Rectal smooth muscle tissue (tissue), 1 donor: Measurements from ENCODE around the gene AHI1.
"Not testable (repeated sequence)": the region's sequence is repeated elsewhere in the genome, so short reads cannot be mapped to it uniquely, and the experiment has no call there.

ENCODE experiments used
- H3K27ac ChIP-seq: one replicate; pipeline ENCODE4 v1.7.0; 2013; ENCODE audit warnings: low read depth, low read length, inconsistent platforms
- H3K27me3 ChIP-seq: one replicate; pipeline ENCODE4 v1.7.0; 2013; ENCODE audit warnings: low read length; ENCODE audit not compliant: control insufficient read depth, insufficient read depth
- H3K36me3 ChIP-seq: one replicate; pipeline ENCODE4 v1.7.0; 2013; ENCODE audit warnings: low read length; ENCODE audit not compliant: control insufficient read depth, insufficient read depth
- H3K4me1 ChIP-seq: one replicate; pipeline ENCODE4 v1.7.0; 2013; ENCODE audit warnings: low read length; ENCODE audit not compliant: control insufficient read depth, insufficient read depth
- H3K4me3 ChIP-seq: one replicate; pipeline ENCODE4 v1.7.0; 2013; ENCODE audit warnings: low read length
- H3K9ac ChIP-seq: one replicate; pipeline ENCODE4 v1.7.0; 2013; ENCODE audit warnings: low read length

Gene AHI1

DNA sequence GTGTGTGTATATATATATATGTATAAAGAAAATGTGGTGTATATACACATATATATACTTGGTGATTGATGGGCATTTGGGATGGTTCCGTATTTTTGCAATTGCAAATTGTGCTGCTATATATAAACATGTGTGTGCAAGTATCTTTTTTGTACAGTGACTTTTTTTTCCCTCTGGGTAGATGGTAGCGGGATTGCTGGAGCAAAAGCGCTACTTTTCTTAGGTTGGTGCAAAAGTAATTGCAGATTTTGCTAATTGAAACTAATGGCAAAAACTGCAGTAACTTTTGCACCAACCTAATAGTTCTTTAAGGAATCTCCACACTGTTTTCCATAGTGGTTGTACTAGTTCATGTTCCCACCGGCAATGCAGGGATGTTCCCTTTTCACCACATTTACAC is 135.4 kb downstream of the AHI1 start:
- Histone ChIP-seq H3K36me3 (no peaks in the 10 kb centered on the region), H3K27me3 (no peaks in the 10 kb centered on the region), H3K27ac (no peak overlapping the region), H3K9ac (no peak overlapping the region), H3K4me3 (no peak overlapping the region), H3K4me1 (no peaks in the 10 kb centered on the region)

DNA sequence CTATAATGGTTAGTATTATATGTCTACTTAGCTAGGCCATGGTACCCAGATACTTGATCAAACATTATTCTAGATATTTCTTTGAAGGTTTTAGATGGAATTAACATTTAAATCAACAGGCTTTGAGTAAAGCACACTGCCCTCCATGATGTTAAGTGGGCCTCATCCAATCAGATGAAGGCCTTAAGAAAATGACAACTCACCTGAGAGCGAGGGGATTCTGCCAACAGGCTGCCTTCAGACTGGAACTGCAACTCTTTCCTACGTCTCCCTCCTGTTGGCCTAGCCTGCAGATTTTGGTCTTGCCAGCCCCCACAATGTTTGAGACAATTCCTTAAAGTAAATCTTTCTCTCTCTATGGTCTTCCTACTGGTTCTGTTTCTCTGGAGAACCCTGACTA is 137.3 kb downstream of the AHI1 start:
- H3K27ac ChIP-seq, result no peak overlapping the region
- no peaks in the 10 kb centered on the region for H3K36me3 ChIP-seq
- no peaks in the 10 kb centered on the region for H3K27me3 ChIP-seq
- H3K4me1 ChIP-seq, result no peaks in the 10 kb centered on the region
- H3K9ac ChIP-seq, result no peak overlapping the region
- H3K4me3 ChIP-seq, result no peak overlapping the region

DNA sequence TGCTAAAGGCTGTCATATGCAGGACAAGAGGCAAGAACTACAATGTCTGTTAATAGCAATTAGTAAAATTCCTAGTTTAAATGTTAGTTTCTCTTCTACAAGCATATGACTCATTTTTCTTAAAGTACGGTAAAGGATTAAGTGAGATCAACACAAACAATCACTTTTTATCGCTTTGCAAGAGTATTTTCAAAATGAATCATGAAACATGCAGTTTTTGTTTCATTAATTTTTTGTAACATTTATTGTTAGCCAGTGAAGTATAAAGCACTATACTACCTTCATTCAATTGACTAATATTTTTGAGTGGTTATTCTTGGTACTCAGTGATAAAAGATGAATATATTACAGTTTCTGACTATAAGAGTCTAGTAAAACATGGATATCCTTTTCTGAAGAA is 138.6 kb downstream of the AHI1 start:
- no peak overlapping the region for H3K9ac ChIP-seq
- H3K36me3 ChIP-seq, result no peaks in the 10 kb centered on the region

DNA sequence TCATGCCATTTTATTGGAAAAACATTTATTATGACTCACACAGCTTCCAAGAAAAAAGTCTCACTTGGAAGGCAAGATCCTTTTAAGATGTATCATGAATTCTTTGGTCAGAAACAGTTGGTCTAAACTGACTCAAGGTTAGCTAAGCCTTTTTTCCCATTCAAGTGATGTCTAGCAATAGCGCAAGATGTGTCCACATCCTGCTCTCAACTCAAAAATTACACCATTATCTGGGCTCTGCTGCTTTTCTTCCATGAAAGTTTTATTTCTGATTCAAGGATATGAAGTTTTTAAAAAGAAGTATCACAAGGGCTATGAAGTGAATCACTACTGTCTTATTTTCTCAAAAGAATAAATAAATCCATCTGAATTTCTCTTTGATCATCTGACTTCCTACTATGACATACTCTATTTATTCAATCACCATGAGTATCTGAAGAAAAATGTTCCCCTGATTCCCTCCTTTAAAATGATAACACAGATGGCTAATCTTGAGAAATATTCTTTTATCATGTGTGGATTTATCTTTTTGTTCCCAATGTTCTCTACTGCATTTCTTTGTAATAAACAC is 139.2 kb downstream of the AHI1 start:
- Histone ChIP-seq H3K27ac (no peak overlapping the region), H3K9ac (no peak overlapping the region), H3K36me3 (no peaks in the 10 kb centered on the region), H3K27me3 (no peaks in the 10 kb centered on the region), H3K4me3 (no peak overlapping the region), H3K4me1 (no peaks in the 10 kb centered on the region)

More for the DNA sequence above, 138.6 kb downstream of the AHI1 start:
- no peaks in the 10 kb centered on the region for H3K4me1 ChIP-seq
- no peak overlapping the region for H3K27ac ChIP-seq
- H3K27me3 ChIP-seq, result no peaks in the 10 kb centered on the region
- no peak overlapping the region for H3K4me3 ChIP-seq

- Histone ChIP-seq H3K4me3 (no peak overlapping the region), H3K9ac (no peak overlapping the region), H3K4me1 (no peaks in the 10 kb centered on the region), H3K36me3 (no peaks in the 10 kb centered on the region), H3K27me3 (no peaks in the 10 kb centered on the region), H3K27ac (no peak overlapping the region)
Measured at GRCh38 chr6:135354407-135354806, 143.1 kb downstream of the AHI1 start.

DNA sequence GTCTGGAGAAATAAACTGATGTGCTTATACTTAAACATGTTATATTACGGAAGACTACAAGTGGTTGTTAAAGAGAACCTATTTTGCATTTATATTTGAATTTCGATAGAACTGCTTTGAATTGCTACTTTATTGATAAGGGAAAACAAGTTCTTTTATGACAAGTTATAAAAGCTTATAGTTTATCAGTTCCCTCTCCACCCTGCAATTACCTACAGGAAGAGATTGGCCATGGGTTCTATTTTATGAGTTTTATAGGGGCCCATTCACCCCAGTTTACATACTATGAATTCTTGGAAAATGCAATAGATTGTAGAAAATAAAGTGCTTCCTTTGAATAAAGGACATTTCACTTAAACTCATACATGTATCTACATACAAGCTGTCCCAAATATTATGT is 144.4 kb downstream of the AHI1 start:
- Histone ChIP-seq H3K4me3 (no peak overlapping the region), H3K36me3 (no peaks in the 10 kb centered on the region), H3K4me1 (no peaks in the 10 kb centered on the region), H3K27ac (no peak overlapping the region), H3K27me3 (no peaks in the 10 kb centered on the region), H3K9ac (no peak overlapping the region)

- no peaks in the 10 kb centered on the region for H3K27me3 ChIP-seq
- no peak overlapping the region for H3K27ac ChIP-seq
- no peaks in the 10 kb centered on the region for H3K4me1 ChIP-seq
- no peak overlapping the region for H3K4me3 ChIP-seq
- no peak overlapping the region for H3K9ac ChIP-seq
- H3K36me3 ChIP-seq, result no peaks in the 10 kb centered on the region
Measured at GRCh38 chr6:135351635-135352034, 145.9 kb downstream of the AHI1 start.

DNA sequence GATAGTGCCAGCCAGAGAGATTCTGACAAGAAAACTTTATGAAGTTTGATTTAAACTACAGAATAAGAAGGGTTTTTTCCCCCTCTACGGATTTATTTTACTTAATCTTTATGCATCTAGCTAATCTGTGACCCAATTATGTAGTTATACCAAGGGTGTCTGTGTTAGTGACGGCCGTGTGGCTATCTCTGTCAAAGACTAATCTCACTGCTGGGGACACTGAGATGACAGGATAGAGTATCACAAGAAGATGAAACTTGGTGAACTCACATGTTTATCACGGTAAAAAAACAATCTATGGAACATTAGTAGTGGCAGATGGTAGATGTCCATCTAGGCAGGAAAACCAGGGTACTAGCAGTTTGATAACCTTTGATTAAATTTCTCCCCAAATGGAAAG is 149.7 kb downstream of the AHI1 start:
- H3K27ac ChIP-seq, result no peak overlapping the region
- no peaks in the 10 kb centered on the region for H3K27me3 ChIP-seq
- no peak overlapping the region for H3K9ac ChIP-seq
- no peaks in the 10 kb centered on the region for H3K36me3 ChIP-seq
- no peaks in the 10 kb centered on the region for H3K4me1 ChIP-seq
- no peak overlapping the region for H3K4me3 ChIP-seq

GRCh38 chr6:135346747-135347146 is 150.8 kb downstream of the AHI1 start:
- H3K27me3 ChIP-seq, result no peaks in the 10 kb centered on the region
- no peak overlapping the region for H3K27ac ChIP-seq
- no peaks in the 10 kb centered on the region for H3K4me1 ChIP-seq
- no peak overlapping the region for H3K9ac ChIP-seq
- H3K36me3 ChIP-seq, result no peaks in the 10 kb centered on the region
- no peak overlapping the region for H3K4me3 ChIP-seq

DNA sequence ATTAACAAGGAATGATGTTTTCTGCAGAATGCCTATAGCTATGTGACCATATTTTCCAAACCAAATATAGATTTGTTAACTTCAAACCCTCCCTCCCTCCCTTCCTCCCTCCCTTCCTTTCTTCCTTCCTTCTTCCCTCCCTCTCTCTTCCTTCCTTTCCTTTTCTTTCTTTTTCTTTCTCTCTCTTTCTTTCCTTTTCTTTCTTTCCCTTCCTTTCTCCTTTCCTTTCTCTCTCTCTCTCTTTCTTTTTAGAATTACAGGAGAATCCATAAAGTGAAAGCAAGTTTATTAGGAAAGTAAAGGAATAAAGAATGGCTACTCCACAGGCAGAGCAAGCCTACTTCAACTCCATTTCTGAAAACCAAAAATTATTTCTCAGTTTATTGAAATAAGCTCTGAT is 153.0 kb downstream of the AHI1 start:
- no peak overlapping the region for H3K4me3 ChIP-seq
- no peak overlapping the region for H3K27ac ChIP-seq
- H3K9ac ChIP-seq, result no peak overlapping the region
- H3K4me1 ChIP-seq, result no peaks in the 10 kb centered on the region
- no peaks in the 10 kb centered on the region for H3K27me3 ChIP-seq
- H3K36me3 ChIP-seq, result no peaks in the 10 kb centered on the region

DNA sequence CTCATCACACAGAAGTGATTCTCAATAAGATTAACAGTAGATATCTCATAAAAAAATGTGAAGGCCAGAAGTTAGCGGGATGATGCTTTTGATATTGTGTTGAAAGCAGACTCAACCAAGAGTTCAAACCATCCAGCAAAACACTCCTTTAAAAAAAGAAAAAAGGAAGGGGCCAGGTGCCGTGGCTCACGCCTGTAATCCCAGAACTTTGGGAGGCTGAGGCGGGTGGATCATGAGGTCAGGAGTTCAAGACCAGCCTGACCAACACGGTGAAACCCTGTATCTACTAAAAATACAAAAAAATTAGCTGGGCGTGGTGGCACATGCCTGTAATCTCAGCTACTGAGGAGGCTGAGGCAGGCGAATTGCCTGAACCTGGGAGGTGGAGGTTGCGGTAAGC is 157.6 kb downstream of the AHI1 start:
- H3K4me1 ChIP-seq, H3K9ac ChIP-seq, H3K4me3 ChIP-seq, H3K27me3 ChIP-seq, H3K36me3 ChIP-seq, H3K27ac ChIP-seq: not testable (repeated sequence)

GRCh38 chr6:135334169-135334568 is 163.4 kb downstream of the AHI1 start:
- Histone ChIP-seq H3K36me3 (no peaks in the 10 kb centered on the region), H3K27me3 (no peaks in the 10 kb centered on the region), H3K4me1 (no peaks in the 10 kb centered on the region), H3K27ac (no peak overlapping the region), H3K4me3 (no peak overlapping the region), H3K9ac (no peak overlapping the region)

DNA sequence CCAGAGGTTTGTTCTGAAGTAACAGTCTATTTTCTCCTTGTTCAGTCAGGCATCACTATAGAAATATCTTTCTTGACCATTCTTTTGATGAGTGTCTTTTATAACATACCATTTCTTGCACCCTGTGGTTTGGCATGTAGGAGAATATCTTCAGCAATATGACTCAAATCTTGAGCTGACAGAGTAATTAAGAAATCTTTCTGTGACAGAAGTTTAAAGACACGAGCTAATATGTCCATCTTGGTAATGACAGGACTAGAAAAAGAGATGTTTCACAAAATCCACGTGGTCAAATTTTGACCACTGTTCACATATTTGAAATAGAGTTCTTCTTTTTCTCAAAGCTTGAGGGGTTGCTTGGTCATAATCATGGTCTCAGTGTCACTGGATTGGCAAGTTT is 166.5 kb downstream of the AHI1 start:
- Histone ChIP-seq H3K4me1 (no peaks in the 10 kb centered on the region), H3K27me3 (no peaks in the 10 kb centered on the region), H3K27ac (no peak overlapping the region), H3K4me3 (no peak overlapping the region), H3K9ac (no peak overlapping the region), H3K36me3 (no peaks in the 10 kb centered on the region)
